Measurements from ENCODE around the gene CFAP43.

CFAP43 gene

GRCh38 chr10:104085801-104086400 is 146.3 kb downstream of the CFAP43 start, which contains the start of gene COL17A1:
COL17A1 (minus strand) TSS chr10:104085880; CDS start chr10:104080673, 5,207 bp downstream.
- DNase-seq = no peak

GRCh38 chr10:104084482-104085142 is 147.6 kb downstream of the CFAP43 start:
- no peak for DNase-seq

- DNase-seq = no peak
Measured at GRCh38 chr10:104081998-104082397, 150.2 kb downstream of the CFAP43 start.

GRCh38 chr10:104080762-104081161 is 151.4 kb downstream of the CFAP43 start:
- DNase-seq = no peak
